Neural cell (in vitro differentiated cells): Measurements from ENCODE around the gene SYT2. TPM values are rescaled to one million over a fixed set of nuclear protein-coding genes. Genes with fewer than 3 reads are reported as not detected.

ENCODE experiments used
- H2AFZ ChIP-seq: fragments of 200-600, 300-800 bp; sonication (generic), shearing (Covaris generic); 2 replicates; pipeline ENCODE4 v1.6.0; 2014; ENCODE audit warnings: low read depth, mild to moderate bottlenecking, antibody characterized with exemption, low read length, moderate library complexity
- H3F3A ChIP-seq: fragments of 200-600 bp; shearing (Covaris generic); 2 replicates; pipeline ENCODE4 v1.6.1; 2016; ENCODE audit warnings: mild to moderate bottlenecking, moderate library complexity, mixed read lengths, antibody characterized with exemption, low read length; ENCODE audit not compliant: insufficient read depth, poor library complexity, severe bottlenecking
- H3K27ac ChIP-seq: fragments of 200-600, 300-800 bp; sonication (generic), shearing (Covaris generic); 2 replicates; pipeline ENCODE4 v1.5.1; 2014; ENCODE audit warnings: mild to moderate bottlenecking, low read length, moderate library complexity
- H3K27me3 ChIP-seq: fragments of 300-800, 200-600 bp; sonication (generic), shearing (Covaris generic); 2 replicates; pipeline ENCODE4 v1.6.0; 2014; ENCODE audit warnings: mild to moderate bottlenecking, low read depth, low read length, moderate library complexity; ENCODE audit not compliant: insufficient read depth
- H3K36me3 ChIP-seq: fragments of 300-800, 200-600 bp; sonication (generic), shearing (Covaris generic); 2 replicates; pipeline ENCODE4 v1.5.1; 2014; ENCODE audit warnings: mild to moderate bottlenecking, antibody characterized with exemption, low read length, moderate library complexity; ENCODE audit not compliant: insufficient read depth
- H3K4me2 ChIP-seq: fragments of 300-800, 200-600 bp; sonication (generic), shearing (Covaris generic); 2 replicates; pipeline ENCODE4 v1.6.0; 2014; ENCODE audit warnings: mild to moderate bottlenecking, low read length
- H3K4me3 ChIP-seq: fragments of 300-800, 200-600 bp; sonication (generic), shearing (Covaris generic); 2 replicates; pipeline ENCODE4 v1.5.1; 2014; ENCODE audit warnings: mild to moderate bottlenecking, low read length, moderate library complexity
- H3K79me2 ChIP-seq: fragments of 200-600 bp; shearing (Covaris generic); replicated peaks from 2 replicates; pipeline ENCODE4 v1.6.0; 2014; ENCODE audit warnings: mild to moderate bottlenecking, low read length, moderate library complexity; ENCODE audit not compliant: insufficient read depth
- H3K9ac ChIP-seq: fragments of 300-800, 200-600 bp; sonication (generic), shearing (Covaris generic); 2 replicates; pipeline ENCODE4 v1.6.1; 2016; ENCODE audit warnings: mild to moderate bottlenecking, low read length, mixed read lengths
- H3K9me2 ChIP-seq: fragments of 200-600 bp; shearing (Covaris generic); 2 replicates; pipeline ENCODE4 v1.6.1; 2016; ENCODE audit warnings: mild to moderate bottlenecking, low read length, mixed read lengths; ENCODE audit not compliant: insufficient read depth
- H3K9me3 ChIP-seq: fragments of 200-600, 300-800 bp; sonication (generic), shearing (Covaris generic); 2 replicates; pipeline ENCODE4 v1.6.1; 2016; ENCODE audit warnings: mild to moderate bottlenecking, mixed run types, low read length, moderate library complexity, mixed read lengths
- H4K20me1 ChIP-seq: fragments of 200-600 bp; shearing (Covaris generic); 2 replicates; pipeline ENCODE4 v1.6.1; 2016; ENCODE audit warnings: mild to moderate bottlenecking, mixed run types; ENCODE audit not compliant: insufficient read depth
- CTCF ChIP-seq: fragments of 450-650 bp; IDR thresholded peaks from 2 replicates; pipeline ENCODE4 v1.5.1; 2014; ENCODE audit warnings: antibody characterized with exemption, mild to moderate bottlenecking, moderate library complexity; ENCODE audit not compliant: poor library complexity, severe bottlenecking
- EP300 ChIP-seq: fragments of 450-650 bp; conservative IDR thresholded peaks from 2 replicates; pipeline ENCODE4 v1.6.1; 2014; ENCODE audit warnings: antibody characterized with exemption, mild to moderate bottlenecking, moderate library complexity; ENCODE audit not compliant: poor library complexity, severe bottlenecking
- EZH2 ChIP-seq: fragments of 200-600, 300-800 bp; shearing (Covaris generic), sonication (generic); IDR thresholded peaks from 2 replicates; pipeline ENCODE4 v1.6.1; 2014; ENCODE audit warnings: antibody characterized with exemption, low read length, borderline replicate concordance, mild to moderate bottlenecking; ENCODE audit not compliant: insufficient read depth, poor library complexity, severe bottlenecking
- MXI1 ChIP-seq: fragments of 450-650 bp; conservative IDR thresholded peaks from 2 replicates; pipeline ENCODE4 v1.6.1; 2014; ENCODE audit warnings: antibody characterized with exemption, mild to moderate bottlenecking; ENCODE audit not compliant: poor library complexity, severe bottlenecking
- POLR2AphosphoS5 ChIP-seq: IDR thresholded peaks from 2 replicates; pipeline ENCODE4 v1.6.1; 2012
- RAD21 ChIP-seq: fragments of 450-650 bp; conservative IDR thresholded peaks from 2 replicates; pipeline ENCODE4 v1.6.1; 2014; ENCODE audit warnings: antibody characterized with exemption, mild to moderate bottlenecking, moderate library complexity
- REST ChIP-seq: IDR thresholded peaks from 2 replicates; pipeline ENCODE4 v1.6.1; 2012; ENCODE audit warnings: borderline replicate concordance
- SMC3 ChIP-seq: fragments of 450-650 bp; conservative IDR thresholded peaks from 2 replicates; pipeline ENCODE4 v1.6.1; 2014; ENCODE audit warnings: antibody characterized with exemption, mild to moderate bottlenecking, moderate library complexity; ENCODE audit not compliant: poor library complexity
- TAF1 ChIP-seq: IDR thresholded peaks from 2 replicates; pipeline ENCODE4 v1.6.1; 2012; ENCODE audit warnings: low read depth
- polyA minus RNA-seq: library from RNA; depleted of rRNA, polyadenylated mRNA; stranded (reverse); fragments of >200 nt; gene quantifications from 2 replicates; pipeline ENCODE4 v1.2.3, GENCODE V29; 2014
- polyA plus RNA-seq: library from polyadenylated mRNA; depleted of rRNA; stranded (reverse); fragments of >200 nt; gene quantifications from 2 replicates; pipeline ENCODE4 v1.2.3, GENCODE V29; 2014

The SYT2 gene
- polyA plus RNA-seq (0.04 and 0.16 TPM in 2 replicates), polyA minus RNA-seq (0.23 and 0.24 TPM in 2 replicates)

DNA sequence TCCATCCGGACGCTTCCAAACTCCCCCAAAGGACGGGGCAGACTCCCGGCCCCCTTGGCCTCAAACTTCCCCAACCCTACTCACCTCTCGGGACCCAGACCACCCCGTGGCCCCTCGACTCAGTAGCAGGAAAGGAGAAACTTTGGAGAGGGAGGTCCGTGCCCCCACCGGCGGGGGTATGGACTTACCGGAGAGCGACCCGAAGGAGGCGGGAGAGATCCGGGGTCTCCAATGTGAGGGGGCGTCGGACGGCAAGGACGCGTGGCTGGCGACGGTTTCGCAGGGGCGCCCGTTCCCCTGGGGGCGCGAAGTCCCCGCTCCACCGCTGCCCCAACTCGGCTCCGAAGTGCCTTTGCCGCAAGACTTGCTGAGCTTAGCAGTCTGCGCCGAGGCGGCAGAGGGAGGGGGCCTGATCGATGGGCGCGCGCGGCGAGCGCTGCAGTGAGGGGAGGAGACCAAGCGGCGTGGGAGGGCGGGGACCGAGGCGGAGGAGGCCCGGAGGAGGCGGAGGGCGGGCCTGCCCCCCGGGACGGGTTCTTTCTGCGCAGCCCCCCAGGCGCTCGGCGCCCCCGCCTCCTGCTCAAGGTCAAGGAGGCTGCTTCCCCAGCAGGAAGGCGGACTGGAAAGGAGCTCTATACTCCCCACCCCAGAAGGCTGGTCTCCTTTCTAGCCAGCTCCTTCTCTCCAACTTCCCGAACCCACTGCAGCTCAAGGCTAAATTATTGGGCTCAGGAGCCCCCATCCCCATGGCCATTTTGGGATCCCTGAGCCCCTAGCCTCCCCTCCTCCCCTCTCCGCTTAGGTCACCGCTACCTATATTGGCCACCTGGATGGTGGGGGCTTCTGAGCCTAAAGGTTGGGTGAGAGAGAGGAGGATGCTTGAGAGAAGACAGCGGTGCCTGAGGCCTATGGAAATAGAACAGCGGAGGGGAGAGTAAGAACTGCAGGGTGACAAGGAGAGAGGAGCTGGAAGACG, at the start of gene SYT2:
Gene SYT2 (minus strand): TSS at position 385 of the 976 bp plus-strand sequence. CDS start 104,682 bp downstream, outside the sequence.
- peak within 1 kb of the TSS; percentile 59 for H3K4me2 ChIP-seq
- H3K9me3 ChIP-seq = no peaks in the 10 kb centered on the region
- H3K27me3 ChIP-seq = peaks cover 57% of the 10 kb centered on the region
- H3K36me3 ChIP-seq = no peaks in the 10 kb centered on the region
- no peak within 1 kb of the TSS for H3K27ac ChIP-seq
- no peaks in the 10 kb centered on the region for H3K79me2 ChIP-seq
- peak within 1 kb of the TSS; percentile 73 for H3K4me3 ChIP-seq
- H2AFZ ChIP-seq = no peak within 1 kb of the TSS
- H3K9me2 ChIP-seq = no peaks in the 10 kb centered on the region
- H4K20me1 ChIP-seq = no peaks in the 10 kb centered on the region
- H3F3A ChIP-seq = no peaks in the 10 kb centered on the region
- TF ChIP-seq POLR2AphosphoS5 (peak; percentile 47), SMC3 (peak; percentile 38), MXI1 (no peak)
- H3K9ac ChIP-seq = peak within 1 kb of the TSS; percentile 39

GRCh38 chr1:202756391-202756790, 46.1 kb upstream of the SYT2 start:
- H4K20me1 ChIP-seq = peaks cover 3% of the 10 kb centered on the region
- no peaks in the 10 kb centered on the region for H3K9me3 ChIP-seq
- no peaks in the 10 kb centered on the region for H3K79me2 ChIP-seq
- no peaks in the 10 kb centered on the region for H3K9me2 ChIP-seq
- H3K4me3 ChIP-seq = no peak overlapping the region
- TF ChIP-seq POLR2AphosphoS5 = no peak
- TF ChIP-seq MXI1 = no peak
- no peak for TF ChIP-seq TAF1
- TF ChIP-seq EP300 = no peak
- TF ChIP-seq EZH2 = no peak
- no peak for TF ChIP-seq REST
- no peak for TF ChIP-seq CTCF
- TF ChIP-seq SMC3 = no peak
- no peak for TF ChIP-seq RAD21
- peaks cover 20% of the 10 kb centered on the region for H3K36me3 ChIP-seq
- H3K4me2 ChIP-seq = no peak overlapping the region
- no peak overlapping the region for H3K9ac ChIP-seq
- H3K27ac ChIP-seq = no peak overlapping the region
- peaks cover 2% of the 10 kb centered on the region for H3F3A ChIP-seq
- no peak overlapping the region for H2AFZ ChIP-seq
- no peaks in the 10 kb centered on the region for H3K27me3 ChIP-seq
